ENCODE measurements around the gene ADSL. TPM values are rescaled to one million over a fixed set of nuclear protein-coding genes. Genes with fewer than 3 reads are reported as not detected.

Gene ADSL
- total RNA-seq, 2 experiments from 2014 or later, result 117 to 137 TPM

- H4K20me1 ChIP-seq (ENCODE audit: insufficient read depth, low read length), result no peaks in the 10 kb centered on the region
- no peak overlapping the region for H2AFZ ChIP-seq (ENCODE audit: low read length)
- no peaks in the 10 kb centered on the region for H3K79me2 ChIP-seq (ENCODE audit: insufficient read depth, low read depth, low read length)
- no peaks in the 10 kb centered on the region for H3K9me3 ChIP-seq (ENCODE audit: low read length)
- BruUV-seq (replicated peaks), result no TSS peak
- no peak for DNase-seq (ENCODE audit: low spot score)
- ChIA-PET CTCF (ENCODE audit: unreplicated experiment) (no interaction called here), POLR2A (no interaction called here)
- no peak overlapping the region for H3K4me3 ChIP-seq (ENCODE audit: low read depth, low read length, poor library complexity, severe bottlenecking)
- intact Hi-C loops (cut with micrococcal nuclease; ENCODE audit: unreplicated experiment), result no loop called here
- no peak overlapping the region for H3K4me2 ChIP-seq (ENCODE audit: low read length)
- H3K9me2 ChIP-seq (ENCODE audit: insufficient read depth, low read length), result no peaks in the 10 kb centered on the region
- peaks cover 80% of the 10 kb centered on the region for H3K36me3 ChIP-seq (ENCODE audit: insufficient read depth, low read length)
- no peak overlapping the region for H3K27ac ChIP-seq (ENCODE audit: low read depth, low read length, poor library complexity, severe bottlenecking)
- H3K4me1 ChIP-seq (ENCODE audit: insufficient read depth, low read length, poor library complexity, severe bottlenecking), result no peaks in the 10 kb centered on the region
- TF ChIP-seq EZH2phosphoT487 (IDR thresholded peaks at IDR 0.05; ENCODE audit: borderline replicate concordance, low read depth, low read length) (no peak), CTCF (conservative IDR thresholded peaks at IDR 0.05; ENCODE audit: low read length) (no peak)
These were observed 37.2 kb upstream of the ADSL start for GRCh38 chr22:40308999-40309573.

GRCh38 chr22:40309631-40310030, 36.7 kb upstream of the ADSL start:
- ChIA-PET CTCF (ENCODE audit: unreplicated experiment) (no interaction called here), POLR2A (no interaction called here)
- no peak for DNase-seq (ENCODE audit: low spot score)
- Histone ChIP-seq H4K20me1 (ENCODE audit: insufficient read depth, low read length) (no peaks in the 10 kb centered on the region), H3K36me3 (ENCODE audit: insufficient read depth, low read length) (peaks cover 82% of the 10 kb centered on the region), H3K27ac (ENCODE audit: low read depth, low read length, poor library complexity, severe bottlenecking) (no peak overlapping the region), H3K4me1 (ENCODE audit: insufficient read depth, low read length, poor library complexity, severe bottlenecking) (no peaks in the 10 kb centered on the region), H3K4me2 (ENCODE audit: low read length) (no peak overlapping the region), H3K79me2 (ENCODE audit: insufficient read depth, low read depth, low read length) (no peaks in the 10 kb centered on the region), H3K9me2 (ENCODE audit: insufficient read depth, low read length) (no peaks in the 10 kb centered on the region), H3K9me3 (ENCODE audit: low read length) (no peaks in the 10 kb centered on the region), H3K4me3 (ENCODE audit: low read depth, low read length, poor library complexity, severe bottlenecking) (no peak overlapping the region), H2AFZ (ENCODE audit: low read length) (no peak overlapping the region)
- no TSS peak for BruUV-seq (replicated peaks)
- intact Hi-C loops (cut with micrococcal nuclease; ENCODE audit: unreplicated experiment), result no loop called here
- TF ChIP-seq EZH2phosphoT487 (IDR thresholded peaks at IDR 0.05; ENCODE audit: borderline replicate concordance, low read depth, low read length) (no peak), CTCF (conservative IDR thresholded peaks at IDR 0.05; ENCODE audit: low read length) (no peak)

GRCh38 chr22:40310081-40310767, 36.1 kb upstream of the ADSL start:
- no peak overlapping the region for H3K4me2 ChIP-seq (ENCODE audit: low read length)
- peaks cover 86% of the 10 kb centered on the region for H3K36me3 ChIP-seq (ENCODE audit: insufficient read depth, low read length)
- no peak overlapping the region for H3K4me3 ChIP-seq (ENCODE audit: low read depth, low read length, poor library complexity, severe bottlenecking)
- no peak for TF ChIP-seq CTCF (conservative IDR thresholded peaks at IDR 0.05; ENCODE audit: low read length)
- TF ChIP-seq EZH2phosphoT487 (IDR thresholded peaks at IDR 0.05; ENCODE audit: borderline replicate concordance, low read depth, low read length), result no peak
- ChIA-PET POLR2A (interaction anchor here (0.5 kb wide), 1 partner anchor 279 kb away, joined by 6 read pairs; no protein-coding TSS in a partner anchor), CTCF (ENCODE audit: unreplicated experiment) (no interaction called here)
- no peaks in the 10 kb centered on the region for H3K79me2 ChIP-seq (ENCODE audit: insufficient read depth, low read depth, low read length)
- DNase-seq (ENCODE audit: low spot score), result no peak
- no peak overlapping the region for H3K27ac ChIP-seq (ENCODE audit: low read depth, low read length, poor library complexity, severe bottlenecking)
- H3K4me1 ChIP-seq (ENCODE audit: insufficient read depth, low read length, poor library complexity, severe bottlenecking), result no peaks in the 10 kb centered on the region
- H2AFZ ChIP-seq (ENCODE audit: low read length), result no peak overlapping the region
- no peaks in the 10 kb centered on the region for H3K9me3 ChIP-seq (ENCODE audit: low read length)
- no peaks in the 10 kb centered on the region for H3K9me2 ChIP-seq (ENCODE audit: insufficient read depth, low read length)
- intact Hi-C loops (cut with micrococcal nuclease; ENCODE audit: unreplicated experiment), result no loop called here
- no TSS peak for BruUV-seq (replicated peaks)
- H4K20me1 ChIP-seq (ENCODE audit: insufficient read depth, low read length), result no peaks in the 10 kb centered on the region
